HG03520 (cell line): ENCODE results near the gene SLC16A3.

Experiments
- ATAC-seq: cut with Tn5 transposase; IDR thresholded peaks from one replicate; pipeline ENCODE4 v1.9.1; 2021; ENCODE audit warnings: mild to moderate bottlenecking, moderate library complexity; ENCODE audit not compliant: unreplicated experiment

SLC16A3 gene

DNA sequence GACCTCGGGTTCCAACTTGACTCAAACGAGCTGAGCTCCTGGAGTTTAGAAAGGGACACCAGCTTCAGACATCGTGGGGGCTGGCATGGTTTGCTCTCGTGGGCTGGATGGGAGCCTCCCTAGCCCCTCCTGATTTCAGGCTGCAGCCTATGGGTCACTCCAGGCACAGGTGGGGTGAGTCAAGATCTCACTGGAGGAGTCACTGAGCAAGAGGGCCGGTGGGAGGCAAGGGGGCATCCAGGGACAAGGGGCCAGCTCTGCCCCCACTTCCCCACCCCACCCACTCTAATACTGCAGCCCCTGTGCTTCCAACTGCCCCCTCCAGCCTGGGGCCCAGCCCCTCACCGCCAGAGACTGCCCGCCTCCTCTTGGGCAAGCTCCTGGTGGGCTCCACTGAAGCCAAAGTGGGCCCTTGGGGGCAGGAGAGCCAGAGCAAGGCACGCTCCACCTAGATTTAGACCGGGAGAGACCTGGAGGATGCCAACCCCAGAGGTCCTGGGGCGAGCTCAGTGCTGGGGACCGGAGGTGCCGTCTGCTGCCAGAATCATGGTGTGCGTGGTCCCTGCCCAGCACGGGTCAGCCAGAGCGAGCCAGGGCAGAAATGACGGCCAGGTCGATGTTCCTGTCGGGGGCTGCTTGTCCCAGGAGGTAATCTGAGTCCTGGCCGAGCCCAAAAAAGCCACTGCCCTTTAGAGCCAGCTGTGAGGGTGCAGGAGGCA is 6.4 kb downstream of the SLC16A3 start:
- ATAC-seq = no peak

DNA sequence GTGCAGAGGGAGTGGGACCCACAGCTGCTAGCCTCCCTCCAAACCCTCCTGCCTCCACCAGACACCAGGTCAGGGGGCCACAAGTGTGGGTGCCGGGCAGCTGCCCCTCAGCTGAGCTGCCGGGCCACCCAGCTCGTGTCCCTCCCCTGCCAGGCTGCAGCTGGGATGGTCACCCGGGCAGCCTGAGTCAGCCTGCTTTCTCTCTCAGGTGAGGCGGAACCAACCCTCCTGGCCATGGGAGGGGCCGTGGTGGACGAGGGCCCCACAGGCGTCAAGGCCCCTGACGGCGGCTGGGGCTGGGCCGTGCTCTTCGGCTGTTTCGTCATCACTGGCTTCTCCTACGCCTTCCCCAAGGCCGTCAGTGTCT is 6.9 kb downstream of the SLC16A3 start:
- no peak for ATAC-seq

DNA sequence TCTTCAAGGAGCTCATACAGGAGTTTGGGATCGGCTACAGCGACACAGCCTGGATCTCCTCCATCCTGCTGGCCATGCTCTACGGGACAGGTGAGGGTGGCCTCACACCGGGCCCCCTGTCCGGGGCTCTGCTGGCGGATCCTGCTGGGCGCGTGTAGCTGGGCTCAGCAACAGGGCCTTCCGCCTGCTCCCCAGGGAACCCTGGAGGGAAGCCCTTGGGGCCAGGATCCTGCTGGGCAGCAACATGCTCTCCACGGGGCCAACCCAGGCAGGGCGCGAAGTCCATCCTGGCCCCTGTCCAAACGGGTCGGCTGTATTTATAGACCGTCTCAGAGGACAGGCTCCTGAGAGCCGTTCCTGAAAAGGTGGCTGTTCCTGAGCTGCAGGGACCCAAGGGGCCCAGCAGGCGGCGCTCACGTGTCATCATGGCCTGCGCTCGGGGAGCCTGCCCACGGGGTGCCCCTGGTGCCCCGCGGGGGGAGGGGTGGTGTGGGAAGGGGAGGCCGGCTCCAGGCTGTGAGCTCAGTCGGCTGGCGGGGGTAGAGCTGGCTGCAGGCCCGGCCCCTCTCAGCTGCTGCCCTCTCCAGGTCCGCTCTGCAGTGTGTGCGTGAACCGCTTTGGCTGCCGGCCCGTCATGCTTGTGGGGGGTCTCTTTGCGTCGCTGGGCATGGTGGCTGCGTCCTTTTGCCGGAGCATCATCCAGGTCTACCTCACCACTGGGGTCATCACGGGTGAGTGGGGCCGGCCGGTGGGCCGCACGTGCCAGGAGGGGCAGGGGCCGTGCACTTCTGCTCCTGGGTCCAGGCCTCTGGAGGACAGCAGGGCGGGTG is 7.5 kb downstream of the SLC16A3 start:
- ATAC-seq = no peak

- no peak for ATAC-seq
Measured at GRCh38 chr17:82237083-82237745, 8.4 kb downstream of the SLC16A3 start.

- ATAC-seq = no peak
Measured at GRCh38 chr17:82237746-82238471, 9.1 kb downstream of the SLC16A3 start.

DNA sequence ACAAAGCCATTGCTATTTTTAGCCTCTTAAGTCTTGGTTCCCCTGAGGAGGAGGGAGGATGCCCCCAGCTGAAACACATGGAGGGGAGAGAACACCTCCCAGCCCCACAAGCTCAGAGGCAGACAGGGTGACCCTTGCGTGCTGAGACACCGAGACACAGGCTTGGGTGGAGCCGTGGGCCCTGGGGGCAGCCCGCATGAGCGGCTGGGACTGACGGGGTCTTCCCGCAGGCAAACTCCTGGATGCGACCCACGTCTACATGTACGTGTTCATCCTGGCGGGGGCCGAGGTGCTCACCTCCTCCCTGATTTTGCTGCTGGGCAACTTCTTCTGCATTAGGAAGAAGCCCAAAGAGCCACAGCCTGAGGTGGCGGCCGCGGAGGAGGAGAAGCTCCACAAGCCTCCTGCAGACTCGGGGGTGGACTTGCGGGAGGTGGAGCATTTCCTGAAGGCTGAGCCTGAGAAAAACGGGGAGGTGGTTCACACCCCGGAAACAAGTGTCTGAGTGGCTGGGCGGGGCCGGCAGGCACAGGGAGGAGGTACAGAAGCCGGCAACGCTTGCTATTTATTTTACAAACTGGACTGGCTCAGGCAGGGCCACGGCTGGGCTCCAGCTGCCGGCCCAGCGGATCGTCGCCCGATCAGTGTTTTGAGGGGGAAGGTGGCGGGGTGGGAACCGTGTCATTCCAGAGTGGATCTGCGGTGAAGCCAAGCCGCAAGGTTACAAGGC is 9.8 kb downstream of the SLC16A3 start:
- ATAC-seq = no peak

DNA sequence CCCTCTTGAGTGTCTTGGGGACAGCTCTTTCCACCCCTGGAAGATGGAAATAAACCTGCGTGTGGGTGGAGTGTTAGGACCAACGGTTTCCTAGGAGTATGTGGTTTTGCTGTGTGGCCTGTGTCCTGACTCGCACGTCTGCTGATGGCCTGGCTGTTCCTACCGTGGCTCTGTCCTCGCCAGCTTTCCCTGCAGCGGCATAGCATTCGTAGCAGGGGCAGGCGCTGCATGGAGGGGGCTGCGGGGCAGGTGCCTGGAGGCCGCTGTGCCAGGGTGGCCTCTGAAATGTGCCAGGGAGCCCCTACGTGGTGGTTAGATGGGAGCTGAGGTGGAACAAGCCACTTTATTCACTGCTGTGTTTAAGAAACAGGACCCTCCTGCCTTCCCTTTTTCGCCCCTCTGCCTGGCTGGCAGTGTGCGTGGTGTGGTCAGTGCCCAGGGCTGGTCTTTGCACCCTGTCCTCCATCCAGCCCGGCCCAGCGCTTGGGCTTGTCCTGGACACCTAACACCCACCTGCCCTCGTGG is 10.6 kb downstream of the SLC16A3 start:
- no peak for ATAC-seq

DNA sequence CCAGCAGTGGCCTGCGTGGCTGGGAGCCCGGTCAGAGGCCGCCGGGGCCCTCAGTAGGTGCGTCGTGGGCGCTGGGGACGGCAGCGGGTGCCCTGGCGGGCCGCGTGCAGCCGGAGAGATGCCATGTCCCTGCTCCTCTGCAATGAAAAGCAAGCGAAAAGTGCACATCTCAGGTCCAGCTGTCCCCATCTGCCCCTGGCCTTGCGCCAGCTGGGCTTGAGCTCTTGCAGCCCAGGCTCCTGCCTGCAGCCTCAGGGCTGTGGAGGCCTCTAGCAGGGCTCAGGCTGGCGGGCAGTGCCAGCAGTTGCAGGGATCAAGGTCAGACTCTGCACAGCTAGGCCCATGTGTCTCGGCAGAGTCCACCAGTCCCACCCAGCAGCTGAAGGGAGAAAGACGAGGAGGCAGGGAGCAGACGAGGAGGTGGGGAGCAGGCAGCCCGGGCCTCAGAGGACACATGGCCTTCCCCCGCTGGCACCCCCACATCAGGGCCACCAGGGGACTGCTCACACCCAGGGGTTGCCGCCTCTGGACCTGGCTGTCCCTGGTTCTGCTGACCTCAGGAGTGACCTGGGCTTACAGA is 11.2 kb downstream of the SLC16A3 start:
- no peak for ATAC-seq

GRCh38 chr17:82240506-82241182 is 11.8 kb downstream of the SLC16A3 start:
- no peak for ATAC-seq

DNA sequence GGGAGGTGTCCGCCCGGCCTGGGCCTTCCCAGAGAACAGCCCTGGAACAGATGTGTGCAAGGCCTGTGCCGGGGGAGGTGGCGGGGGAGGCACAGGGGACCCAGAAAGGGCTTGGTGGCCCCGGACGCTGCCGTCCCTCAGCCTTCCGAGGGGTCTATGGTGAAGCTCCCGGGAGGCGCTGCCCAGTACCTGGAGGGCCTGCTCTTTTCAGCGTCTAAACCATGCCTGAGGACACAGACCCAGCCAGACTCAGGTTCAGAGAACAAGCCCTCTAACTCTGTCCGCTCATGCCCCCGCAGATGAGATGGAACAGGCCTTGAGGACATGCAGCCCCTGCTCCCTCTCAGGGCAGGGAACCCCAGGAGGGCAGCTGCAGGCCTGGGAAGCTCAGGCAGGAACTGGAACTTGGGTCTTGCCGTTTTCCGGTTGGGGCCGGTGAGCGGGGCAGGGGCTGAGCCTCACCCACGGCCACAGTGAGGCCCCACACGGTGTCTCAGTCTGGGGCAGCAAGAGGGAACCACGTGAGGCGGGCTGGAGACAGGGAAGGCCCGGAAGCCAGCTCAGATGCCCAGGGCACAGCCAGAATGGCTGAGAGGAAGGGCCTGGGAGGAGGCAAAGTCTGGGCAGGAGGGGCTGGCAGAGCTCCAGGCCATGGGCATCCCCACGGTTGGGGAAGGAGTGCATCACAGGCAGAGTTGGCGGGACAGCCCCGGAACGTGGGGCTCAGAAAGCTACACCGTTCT is 12.5 kb downstream of the SLC16A3 start:
- ATAC-seq = no peak

DNA sequence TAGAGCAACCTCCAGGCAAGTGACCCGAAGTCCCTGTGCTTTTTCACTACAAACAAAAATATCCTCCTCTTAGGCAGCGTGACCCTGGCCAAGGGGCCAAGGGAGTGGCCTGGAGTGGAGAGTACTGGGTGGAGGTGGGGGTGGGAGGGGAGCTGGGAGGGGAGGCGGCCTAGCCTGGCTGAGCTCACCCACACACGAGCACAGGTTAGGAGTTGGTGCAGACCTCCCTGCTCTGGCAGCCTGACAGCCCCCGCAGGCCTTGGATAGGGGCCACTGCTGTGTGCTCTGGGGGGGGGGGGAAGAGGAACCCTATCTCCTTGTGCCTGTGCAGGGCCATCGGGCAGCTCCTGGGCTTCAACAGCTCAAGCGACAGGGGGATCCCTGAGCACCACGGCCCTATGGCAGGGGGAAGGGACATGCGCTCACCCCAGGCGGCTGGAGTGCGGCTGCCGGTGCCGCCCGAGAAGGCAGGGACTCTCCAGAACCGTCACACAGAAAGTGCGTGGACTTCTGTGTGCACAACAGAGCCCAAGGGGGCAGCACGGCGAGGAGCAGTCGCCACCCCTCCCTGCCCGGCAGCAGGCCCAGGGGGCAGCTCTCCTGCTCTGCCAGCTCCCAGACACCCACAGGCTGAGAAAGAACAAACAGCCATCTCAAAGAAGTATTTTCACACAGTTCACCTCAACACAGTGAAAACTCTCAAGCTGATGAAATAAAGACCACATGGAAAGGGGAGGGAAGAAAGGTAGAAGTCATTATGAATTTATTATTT is 13.3 kb downstream of the SLC16A3 start:
- ATAC-seq = no peak

DNA sequence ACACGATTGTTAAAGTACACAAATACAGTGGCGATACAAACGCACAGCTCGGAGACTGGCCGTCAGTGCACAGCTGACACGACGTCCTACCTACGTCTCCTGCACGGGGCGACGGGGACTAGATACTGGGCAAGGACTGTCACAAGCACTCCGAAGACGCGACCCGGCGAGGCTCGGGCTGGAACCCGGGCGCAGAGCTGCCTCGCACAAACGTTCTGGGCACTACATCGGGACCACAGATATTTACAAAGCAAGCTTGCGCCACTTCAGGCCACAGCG is 13.8 kb downstream of the SLC16A3 start:
- no peak for ATAC-seq

DNA sequence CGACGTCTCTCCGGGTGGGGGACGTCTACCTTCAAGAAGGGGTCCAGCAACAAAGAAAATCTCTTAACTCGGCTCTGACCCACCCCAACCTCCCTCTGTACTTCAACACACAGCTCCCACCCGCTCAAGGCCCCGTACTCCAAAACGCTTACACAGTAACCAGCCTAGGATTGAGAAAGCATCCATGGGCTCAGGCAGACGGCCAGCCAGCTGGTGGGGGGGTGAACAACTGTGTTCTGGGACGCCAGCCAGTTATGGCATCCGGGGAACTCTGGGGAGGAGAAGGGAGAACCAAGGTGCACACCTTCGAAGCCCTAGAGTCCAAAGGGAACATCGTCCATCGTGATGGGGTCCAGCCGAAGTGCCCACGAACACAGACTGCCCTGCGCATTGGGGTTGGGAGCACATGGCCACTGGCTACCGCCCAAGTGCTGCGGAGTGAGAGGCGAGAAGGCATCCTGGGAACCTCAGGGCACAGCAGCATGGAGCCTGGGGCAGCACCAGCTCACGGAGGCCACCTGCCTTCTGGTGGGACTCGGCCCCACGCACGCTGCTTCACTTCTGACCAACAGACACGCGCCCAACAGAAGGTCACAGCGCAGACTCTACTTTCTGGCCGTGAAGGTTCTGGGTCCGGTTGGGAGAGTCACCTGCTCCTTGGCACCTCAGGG is 14.3 kb downstream of the SLC16A3 start:
- no peak for ATAC-seq

DNA sequence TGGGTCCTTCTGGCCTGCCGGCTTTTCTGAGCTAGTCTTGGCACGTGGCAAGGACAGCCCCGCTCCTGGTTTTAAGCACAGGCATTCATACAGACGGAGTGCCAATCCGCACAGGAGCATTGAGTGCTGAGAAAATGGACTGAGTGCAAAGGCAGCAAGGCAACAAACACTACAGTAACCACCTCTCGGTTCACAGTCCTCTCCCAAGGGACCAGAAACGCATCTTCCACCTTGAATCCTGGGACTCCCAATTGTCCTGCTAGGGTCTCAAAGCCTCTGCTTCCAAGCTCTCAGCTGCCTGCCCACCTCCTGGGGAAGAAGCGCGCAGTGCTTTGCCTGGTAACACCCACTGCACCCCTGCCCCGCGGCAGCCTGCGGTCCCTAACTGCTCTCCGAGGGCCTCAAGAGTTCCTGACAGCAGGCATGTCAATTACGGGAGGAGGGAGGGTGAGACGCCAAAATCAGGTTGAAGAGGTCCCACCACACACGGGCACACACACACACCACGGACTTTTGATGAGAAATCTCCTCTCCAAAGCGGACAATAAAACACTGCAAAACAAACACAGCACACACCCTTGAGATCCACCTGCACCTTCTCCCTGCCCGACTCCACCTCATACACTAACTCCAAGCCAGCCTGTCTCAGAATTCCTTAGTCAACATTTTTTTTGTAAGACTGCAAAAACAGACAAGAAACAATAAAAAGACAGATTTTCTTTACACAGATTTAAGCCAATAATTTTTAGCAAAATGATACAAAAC is 15.0 kb downstream of the SLC16A3 start:
- no peak for ATAC-seq

DNA sequence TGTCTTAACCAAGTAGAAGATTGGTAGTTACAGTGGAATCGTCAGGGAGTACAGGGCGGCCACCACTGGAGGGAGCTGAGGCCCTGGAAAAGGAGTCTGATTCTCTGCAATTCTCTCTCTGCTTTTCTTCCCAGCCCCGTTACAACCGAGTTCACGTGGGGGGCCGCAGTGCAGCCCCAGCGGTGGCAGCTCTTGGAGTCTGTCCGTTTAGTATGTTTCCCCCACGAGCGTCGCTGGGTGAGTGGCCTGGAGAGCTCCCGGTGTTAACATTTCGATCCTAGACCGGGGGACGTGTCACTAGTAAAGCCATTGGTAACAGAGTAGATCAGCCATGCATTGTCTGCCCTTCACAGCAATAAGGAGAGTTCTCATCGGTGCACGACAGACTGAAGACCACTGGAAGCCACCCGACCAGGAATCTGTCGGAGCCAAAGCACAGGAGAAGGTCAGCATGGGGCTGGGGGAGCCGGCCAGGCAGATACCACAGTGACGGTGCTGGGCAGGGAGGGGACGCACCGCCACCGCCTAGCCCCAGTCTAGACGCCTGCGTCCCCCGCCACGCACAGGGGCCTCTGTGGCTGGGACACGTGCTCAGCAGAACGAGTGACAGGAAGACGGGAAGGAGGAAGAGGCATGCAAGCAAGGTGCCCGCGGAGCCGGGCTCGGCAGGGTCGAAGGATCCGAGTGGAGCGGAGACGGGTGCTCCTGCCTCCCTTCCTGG is 15.7 kb downstream of the SLC16A3 start:
- ATAC-seq = no peak
